Activated naive CD8-positive, alpha-beta T cell treated with anti-CD3 and anti-CD28 coated beads, Interleukin-2, amount 50 U/mL, for 24 hours (primary cell): Measurements from ENCODE around the gene HUS1.
"Not testable (repeated sequence)": the region's sequence is repeated elsewhere in the genome, so short reads cannot be mapped to it uniquely, and the experiment has no call there.

Source experiments
- ATAC-seq: fragments of 150-1000 bp; cut with Tn5 transposase; one replicate; pipeline ENCODE4 v1.10.0; 2021
- DNase-seq: peaks from one replicate; pipeline ENCODE4 v3.0.0; 2021
- H3K27ac Mint-ChIP-seq: one replicate; pipeline ENCODE4 v1.8.0; 2021; ENCODE audit warnings: mild to moderate bottlenecking, mixed read lengths
- H3K27me3 Mint-ChIP-seq: one replicate; pipeline ENCODE4 v1.8.0; 2021; ENCODE audit warnings: mixed read lengths
- H3K36me3 Mint-ChIP-seq: one replicate; pipeline ENCODE4 v1.8.0; 2021; ENCODE audit warnings: low read depth, mixed read lengths
- H3K4me1 Mint-ChIP-seq: one replicate; pipeline ENCODE4 v1.8.0; 2021; ENCODE audit warnings: mixed read lengths
- H3K4me3 Mint-ChIP-seq: one replicate; pipeline ENCODE4 v1.8.0; 2021; ENCODE audit warnings: mild to moderate bottlenecking, moderate library complexity, mixed read lengths
- H3K9me3 Mint-ChIP-seq: one replicate; pipeline ENCODE4 v1.8.0; 2021; ENCODE audit warnings: mixed read lengths

The HUS1 gene

DNA sequence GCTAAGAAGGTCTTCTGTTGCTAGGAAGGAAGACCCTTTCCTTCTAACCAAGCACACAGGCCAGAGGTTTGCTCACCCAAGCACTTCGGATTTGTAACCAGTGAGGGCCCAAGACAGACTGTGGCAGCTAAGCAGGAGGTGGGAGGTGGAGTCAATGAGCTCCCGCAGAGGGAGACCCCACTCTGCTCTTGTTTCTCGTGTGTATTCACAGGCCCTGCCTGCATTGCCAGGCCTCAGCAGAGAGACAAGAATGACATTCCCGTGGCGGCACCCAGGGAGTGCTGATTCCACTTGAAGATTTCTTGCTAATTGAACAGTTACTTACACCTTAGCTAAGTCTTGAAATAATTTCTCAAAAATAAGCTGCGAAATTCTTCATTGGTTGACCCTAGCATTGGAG is 44.6 kb downstream of the HUS1 start:
- Mint-ChIP-seq H3K9me3 (no peaks in the 10 kb centered on the region), H3K4me1 (peaks cover 6% of the 10 kb centered on the region), H3K4me3 (no peak overlapping the region), H3K27ac (no peak overlapping the region), H3K36me3 (no peaks in the 10 kb centered on the region), H3K27me3 (no peaks in the 10 kb centered on the region)
- DNase-seq (no peak), ATAC-seq (no peak)

DNA sequence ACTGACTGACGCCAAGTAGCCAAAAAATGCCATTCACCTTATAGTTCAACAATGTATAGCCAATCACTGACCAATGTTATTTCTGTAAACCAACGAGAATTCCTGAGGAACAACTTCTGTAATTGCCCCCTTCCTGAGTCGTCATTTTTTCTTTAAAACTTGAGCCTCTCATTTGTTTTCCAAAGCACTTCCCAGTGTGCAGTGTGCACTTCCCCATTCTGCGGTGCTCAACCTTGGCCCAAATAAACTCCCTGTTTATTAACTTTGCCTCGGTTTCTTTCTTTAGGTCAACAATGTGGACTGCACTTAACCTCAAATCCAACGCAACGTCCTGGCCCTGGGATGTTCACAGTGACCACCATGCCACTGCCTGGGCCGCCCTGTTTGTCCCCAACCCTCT is 46.2 kb downstream of the HUS1 start:
- H3K36me3 Mint-ChIP-seq = no peaks in the 10 kb centered on the region

DNA sequence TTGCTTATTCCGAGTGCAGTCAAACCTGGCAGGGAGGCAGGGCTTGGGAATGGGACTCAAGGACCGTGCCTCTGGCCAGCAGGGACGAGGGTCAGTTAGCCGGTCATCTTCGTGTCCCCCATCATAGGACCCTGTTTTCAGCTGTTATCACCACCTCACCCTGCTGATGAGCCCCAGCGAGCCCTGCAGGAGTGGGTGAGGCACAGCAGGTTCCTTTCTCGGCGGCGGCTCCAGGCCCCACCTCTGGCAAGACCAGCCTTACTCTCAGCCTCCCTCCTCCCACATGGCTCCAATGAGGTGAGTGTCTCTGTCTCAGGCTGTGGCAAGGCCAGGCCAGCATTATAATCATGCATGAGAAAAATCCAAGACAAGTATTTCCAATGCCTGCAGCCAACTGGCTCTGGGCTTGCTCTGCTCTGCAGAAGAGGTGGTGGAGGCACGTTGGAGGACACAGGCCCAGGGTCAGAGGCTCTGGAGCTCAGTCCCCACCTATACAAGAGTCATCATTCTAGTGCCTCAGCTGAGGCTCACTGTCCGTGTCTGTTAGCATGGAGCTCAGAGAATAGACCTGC is 46.9 kb downstream of the HUS1 start:
- DNase-seq (no peak), ATAC-seq (no peak)
- no peaks in the 10 kb centered on the region for H3K27me3 Mint-ChIP-seq
- no peaks in the 10 kb centered on the region for H3K36me3 Mint-ChIP-seq
- H3K27ac Mint-ChIP-seq = no peak overlapping the region
- H3K4me3 Mint-ChIP-seq = no peak overlapping the region
- H3K9me3 Mint-ChIP-seq = no peaks in the 10 kb centered on the region
- H3K4me1 Mint-ChIP-seq = peaks cover 4% of the 10 kb centered on the region

More for the DNA sequence above, 46.2 kb downstream of the HUS1 start:
- Mint-ChIP-seq H3K9me3 (no peaks in the 10 kb centered on the region), H3K27me3 (no peaks in the 10 kb centered on the region), H3K27ac (no peak overlapping the region), H3K4me3 (no peak overlapping the region), H3K4me1 (peaks cover 6% of the 10 kb centered on the region)
- DNase-seq = no peak
- ATAC-seq = no peak

DNA sequence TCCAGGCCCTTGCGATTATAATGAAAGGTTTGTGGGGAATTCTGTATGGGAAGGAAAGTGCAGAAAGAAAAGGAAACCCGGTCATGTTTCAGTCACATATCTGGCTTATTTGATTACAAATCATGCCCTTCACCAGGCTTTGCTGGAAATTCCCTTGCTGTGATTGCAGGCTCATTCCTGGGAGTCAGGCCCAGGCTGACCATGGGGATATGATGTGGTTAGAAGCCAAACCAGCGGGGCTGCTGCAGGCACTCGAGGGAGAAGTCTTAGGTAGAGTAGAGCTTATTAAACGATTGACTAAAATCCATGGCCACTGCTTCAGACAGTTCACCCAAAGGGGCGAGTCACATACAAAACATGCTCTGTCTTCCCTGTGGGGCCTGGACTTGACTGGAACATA is 47.4 kb downstream of the HUS1 start:
- H3K4me3 Mint-ChIP-seq = no peak overlapping the region
- H3K27ac Mint-ChIP-seq = no peak overlapping the region
- H3K4me1 Mint-ChIP-seq = no peaks in the 10 kb centered on the region
- DNase-seq (no peak), ATAC-seq (no peak)
- H3K9me3 Mint-ChIP-seq = no peaks in the 10 kb centered on the region
- no peaks in the 10 kb centered on the region for H3K36me3 Mint-ChIP-seq
- no peaks in the 10 kb centered on the region for H3K27me3 Mint-ChIP-seq

DNA sequence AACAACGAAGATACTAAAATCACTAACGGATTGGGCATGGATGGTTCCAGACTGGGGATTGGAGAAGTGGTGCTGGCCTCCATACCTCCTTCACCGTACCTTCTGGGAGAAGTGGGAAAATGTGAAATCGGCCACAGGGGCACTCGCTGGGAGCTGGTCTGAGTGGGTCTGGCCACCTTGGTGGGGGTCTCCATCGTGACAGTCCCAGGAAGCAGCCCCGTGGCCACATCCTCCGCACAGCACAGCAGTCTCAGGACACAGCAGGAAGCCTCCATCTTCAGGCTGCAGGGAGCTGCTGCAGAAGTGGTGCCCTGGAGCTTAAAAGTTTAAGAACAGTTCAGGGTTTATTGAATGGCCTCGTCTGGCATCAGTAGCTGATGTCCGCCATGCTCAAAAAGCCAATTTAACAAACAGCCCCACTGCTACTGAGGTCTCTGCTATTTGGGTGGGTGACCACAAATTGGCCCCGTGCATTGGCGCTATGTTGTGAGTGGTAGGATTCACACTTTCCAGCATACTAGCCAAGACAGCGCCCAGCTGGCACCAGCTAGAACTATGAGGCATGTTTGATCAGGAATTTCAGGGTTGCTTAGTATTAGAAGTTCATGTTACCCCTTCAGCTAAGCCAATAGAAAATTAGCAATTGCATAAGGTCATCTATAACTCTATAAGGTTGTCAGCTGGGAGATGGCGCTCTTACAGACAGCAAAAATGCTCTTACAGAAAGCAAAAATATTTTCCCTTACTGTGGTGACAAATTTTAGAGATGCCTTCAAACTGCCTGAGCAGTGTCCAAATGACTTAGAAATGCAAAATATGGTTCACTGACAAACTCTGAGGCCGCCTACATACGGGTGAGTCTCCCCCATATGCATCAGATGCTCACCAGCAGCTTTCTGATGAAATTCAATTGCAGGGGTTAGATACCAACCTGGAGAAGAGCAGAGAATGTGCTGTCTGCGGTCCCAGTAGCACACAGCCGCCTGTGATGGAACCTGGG is 48.1 kb downstream of the HUS1 start:
- no peak for DNase-seq
- Mint-ChIP-seq H3K36me3 (no peaks in the 10 kb centered on the region), H3K4me1 (no peaks in the 10 kb centered on the region), H3K27ac (no peak overlapping the region), H3K9me3 (no peaks in the 10 kb centered on the region), H3K27me3 (no peaks in the 10 kb centered on the region), H3K4me3 (no peak overlapping the region)
- no peak for ATAC-seq

DNA sequence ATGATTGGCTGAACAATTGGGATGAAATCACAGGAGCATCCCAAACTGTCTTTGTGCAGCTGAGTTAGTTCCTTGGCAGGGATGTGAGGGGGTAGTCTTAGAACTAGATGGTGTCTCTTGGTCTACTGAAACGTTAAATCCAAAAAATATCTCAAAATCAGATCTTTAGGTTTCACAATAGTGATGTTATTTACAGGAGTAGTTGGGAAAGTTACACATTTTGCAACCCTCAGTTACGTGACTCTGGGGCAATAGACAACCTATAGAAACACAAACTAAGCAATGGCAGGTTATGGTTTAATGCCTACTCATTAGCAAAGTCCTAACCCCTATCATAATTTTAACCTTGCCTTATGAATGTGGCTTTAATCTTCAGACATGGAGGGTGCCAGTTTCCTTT is 55.1 kb downstream of the HUS1 start:
- Mint-ChIP-seq H3K27me3 (no peaks in the 10 kb centered on the region), H3K27ac (no peak overlapping the region), H3K4me3 (no peak overlapping the region), H3K4me1 (no peaks in the 10 kb centered on the region), H3K9me3 (peaks cover 3% of the 10 kb centered on the region), H3K36me3 (peaks cover 2% of the 10 kb centered on the region)
- DNase-seq (no peak), ATAC-seq (no peak)

DNA sequence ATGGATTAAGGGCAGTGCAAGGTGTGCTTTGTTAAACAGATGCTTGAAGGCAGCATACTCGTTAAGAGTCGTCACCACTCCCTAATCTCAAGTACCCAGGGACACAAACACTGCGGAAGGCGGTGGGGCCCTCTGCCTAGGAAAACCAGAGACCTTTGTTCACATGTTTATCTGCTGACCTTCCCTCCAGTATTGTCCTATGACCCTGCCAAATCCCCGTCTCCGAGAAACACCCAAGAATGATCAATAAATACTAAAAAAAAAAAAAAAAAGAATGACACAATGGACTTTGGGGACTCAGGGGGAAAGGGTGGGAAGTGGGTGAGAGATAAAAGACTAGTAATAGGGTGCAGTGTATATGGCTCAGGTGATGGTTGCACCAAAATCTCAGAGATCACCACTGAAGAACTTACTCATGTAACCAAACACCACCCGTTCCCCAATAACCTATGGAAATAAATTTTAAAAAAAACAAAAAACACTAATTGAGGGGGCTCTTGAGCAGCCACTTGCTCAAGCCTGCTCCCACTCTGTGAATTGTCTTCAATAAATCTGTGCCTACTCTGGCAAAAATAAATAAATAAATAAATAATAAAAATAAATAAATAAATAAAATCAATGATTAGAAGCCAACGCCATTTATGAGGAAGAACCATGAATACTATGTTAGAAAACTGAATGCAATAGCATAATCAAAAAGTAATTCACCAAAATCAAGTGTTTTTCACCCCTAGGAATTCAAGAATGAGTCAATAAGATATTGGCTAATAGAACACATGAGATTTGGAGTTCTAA is 56.1 kb downstream of the HUS1 start:
- H3K27me3 Mint-ChIP-seq, H3K4me1 Mint-ChIP-seq, H3K36me3 Mint-ChIP-seq, H3K4me3 Mint-ChIP-seq, DNase-seq, ATAC-seq, H3K9me3 Mint-ChIP-seq, H3K27ac Mint-ChIP-seq: not testable (repeated sequence)

DNA sequence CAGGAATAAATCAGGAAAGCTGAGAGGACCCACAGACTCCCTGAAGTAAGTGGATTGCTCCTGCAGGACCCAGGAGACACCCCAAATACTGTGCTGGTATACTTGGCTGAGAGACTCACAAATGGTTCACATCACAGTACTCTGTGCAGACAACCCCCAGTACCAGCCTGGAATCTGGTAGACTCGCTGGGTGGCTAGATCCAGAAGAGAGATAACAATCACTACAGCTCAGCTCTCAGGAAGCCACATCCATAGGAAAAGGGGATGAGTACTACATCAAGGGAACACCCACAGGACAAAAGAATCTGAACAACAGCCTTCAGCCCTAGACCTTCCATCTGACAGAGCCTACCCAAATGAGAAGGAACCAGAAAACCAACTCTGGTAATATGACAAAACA is 62.9 kb downstream of the HUS1 start:
- DNase-seq, H3K27me3 Mint-ChIP-seq, H3K27ac Mint-ChIP-seq, H3K9me3 Mint-ChIP-seq, H3K4me1 Mint-ChIP-seq, H3K4me3 Mint-ChIP-seq, ATAC-seq, H3K36me3 Mint-ChIP-seq: not testable (repeated sequence)

DNA sequence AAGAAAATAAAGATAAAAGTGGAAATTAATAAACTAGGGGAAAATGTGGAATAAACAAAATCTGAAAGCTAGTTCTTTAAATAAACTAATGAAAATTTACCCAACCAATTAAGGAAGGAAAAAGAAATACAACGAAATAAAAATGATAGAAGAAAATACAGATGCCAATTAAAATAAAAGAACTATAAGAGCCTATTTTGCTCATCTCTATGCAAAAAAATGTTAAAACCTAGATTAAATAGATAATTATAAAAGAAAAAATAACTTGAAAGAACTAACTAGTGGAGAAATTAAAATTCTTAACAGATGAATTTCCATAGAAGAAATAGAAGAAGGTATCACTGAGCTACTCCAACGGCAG is 63.8 kb downstream of the HUS1 start:
- ATAC-seq = no peak
- no peak for DNase-seq
- peaks cover 7% of the 10 kb centered on the region for H3K27me3 Mint-ChIP-seq
- no peak overlapping the region for H3K27ac Mint-ChIP-seq
- no peaks in the 10 kb centered on the region for H3K4me1 Mint-ChIP-seq
- no peak overlapping the region for H3K4me3 Mint-ChIP-seq
- no peaks in the 10 kb centered on the region for H3K9me3 Mint-ChIP-seq
- no peaks in the 10 kb centered on the region for H3K36me3 Mint-ChIP-seq

DNA sequence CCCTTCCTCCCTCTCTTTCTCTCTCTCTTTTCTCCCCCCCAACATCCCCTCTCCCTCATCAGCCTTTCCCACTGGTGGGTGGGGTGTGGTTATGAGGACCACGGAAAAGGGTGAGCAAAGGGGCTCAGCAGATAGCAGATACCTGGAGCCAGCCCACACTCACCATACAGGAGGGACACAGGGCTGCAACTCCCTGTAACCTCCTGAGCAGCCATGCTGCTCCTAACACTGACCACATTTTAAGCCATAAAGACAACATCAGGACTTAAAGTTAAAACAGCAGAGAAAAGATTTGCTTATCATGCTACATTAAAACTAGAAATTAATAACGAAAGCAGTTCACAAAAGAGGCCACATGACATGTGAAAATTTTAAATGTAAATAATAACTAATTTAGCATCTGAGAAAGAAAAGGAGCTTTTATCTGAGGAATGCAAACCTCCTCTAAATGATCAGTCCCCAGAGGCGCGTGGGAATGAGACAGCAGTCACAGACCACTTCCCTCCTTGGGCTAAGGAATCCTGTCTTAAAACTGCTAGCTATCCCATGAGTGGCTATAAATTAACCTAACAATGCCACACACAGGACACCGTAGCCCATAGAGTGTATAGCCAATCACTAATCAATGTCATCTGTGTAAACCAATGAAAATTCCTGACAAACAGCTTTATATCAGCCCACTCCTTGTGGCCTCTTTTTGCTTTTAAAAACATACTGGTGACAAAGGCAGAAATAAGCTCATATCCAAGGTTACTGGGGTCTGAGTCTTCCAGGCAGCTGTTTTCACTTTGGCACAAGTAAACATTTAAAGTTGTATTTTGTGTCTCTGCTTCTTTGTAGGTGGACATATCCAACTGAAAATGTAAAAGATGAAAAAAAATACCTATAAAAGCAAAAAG is 64.4 kb downstream of the HUS1 start:
- no peak for ATAC-seq
- H3K27me3 Mint-ChIP-seq = peaks cover 7% of the 10 kb centered on the region
- no peak overlapping the region for H3K27ac Mint-ChIP-seq
- H3K4me3 Mint-ChIP-seq = no peak overlapping the region
- H3K9me3 Mint-ChIP-seq = no peaks in the 10 kb centered on the region
- H3K4me1 Mint-ChIP-seq = no peaks in the 10 kb centered on the region
- H3K36me3 Mint-ChIP-seq = no peaks in the 10 kb centered on the region
- DNase-seq = no peak
